OCI-LY3 (cell line): Measurements from ENCODE around the gene GAS2L1.

Experiments
- H2AFZ ChIP-seq: fragments of 200-600, 300-600 bp; shearing (Covaris generic); 2 replicates; pipeline ENCODE4 v1.6.0; 2014; ENCODE audit warnings: antibody characterized with exemption, low read depth, low read length
- H3K27ac ChIP-seq: fragments of 200-600, 300-600 bp; sonication (generic); 2 replicates; pipeline ENCODE4 v1.5.1; 2014; ENCODE audit warnings: mild to moderate bottlenecking, low read length, moderate library complexity, mixed read lengths
- H3K27me3 ChIP-seq: fragments of 200-600, 300-600 bp; sonication (generic); 2 replicates; pipeline ENCODE4 v1.6.1; 2014; ENCODE audit warnings: low read depth, low read length, mixed read lengths
- H3K36me3 ChIP-seq: fragments of 200-600, 300-600 bp; sonication (generic); replicated peaks from 2 replicates; pipeline ENCODE3; 2014; ENCODE audit warnings: low read depth, low read length, mixed read lengths
- H3K4me1 ChIP-seq: fragments of 300-600, 200-600 bp; sonication (generic); 2 replicates; pipeline ENCODE4 v1.6.1; 2014; ENCODE audit warnings: low read length, mixed read lengths
- H3K4me2 ChIP-seq: fragments of 200-600, 300-600 bp; sonication (generic); 2 replicates; pipeline ENCODE4 v1.6.1; 2014; ENCODE audit warnings: low read length, mixed read lengths
- H3K4me3 ChIP-seq: fragments of 300-600, 200-600 bp; sonication (generic); 2 replicates; pipeline ENCODE4 v1.5.1; 2014; ENCODE audit warnings: antibody characterized with exemption, mild to moderate bottlenecking, low read length, moderate library complexity
- H3K79me2 ChIP-seq: fragments of 300-600, 200-600 bp; shearing (Covaris generic); 2 replicates; pipeline ENCODE4 v1.6.1; 2014; ENCODE audit warnings: mild to moderate bottlenecking, low read length, mixed read lengths
- H3K9ac ChIP-seq: fragments of 300-600, 200-600 bp; shearing (Covaris generic); 2 replicates; pipeline ENCODE4 v1.6.0; 2014; ENCODE audit warnings: mild to moderate bottlenecking, low read length, moderate library complexity
- H3K9me3 ChIP-seq: fragments of 200-600, 300-600 bp; shearing (Covaris generic); 2 replicates; pipeline ENCODE4 v1.6.1; 2014; ENCODE audit warnings: low read length, mixed read lengths; ENCODE audit not compliant: insufficient read depth
- H4K20me1 ChIP-seq: fragments of 200-600, 300-600 bp; sonication (generic); 2 replicates; pipeline ENCODE4 v1.6.1; 2016; ENCODE audit warnings: low read length, mixed read lengths; ENCODE audit not compliant: insufficient read depth
- CTCF ChIP-seq: fragments of 200-600, 300-600 bp; sonication (generic); IDR thresholded peaks from 2 replicates; pipeline ENCODE4 v1.5.1; 2014; ENCODE audit warnings: antibody characterized with exemption, low read length, low read depth
- EZH2phosphoT487 ChIP-seq: fragments of 200-600 bp; shearing (Covaris generic); IDR thresholded peaks from 2 replicates; pipeline ENCODE4 v1.6.1; 2018; ENCODE audit warnings: antibody characterized with exemption, mixed run types, low read depth

GAS2L1 gene

GRCh38 chr22:29284196-29284595 lies 22.3 kb upstream of the GAS2L1 start:
- Histone ChIP-seq H3K4me3 (no peak overlapping the region), H3K36me3 (peaks cover 78% of the 10 kb centered on the region), H3K4me2 (no peak overlapping the region), H3K9ac (no peak overlapping the region), H3K4me1 (peaks cover 37% of the 10 kb centered on the region), H3K79me2 (peaks cover 94% of the 10 kb centered on the region), H4K20me1 (peaks cover 79% of the 10 kb centered on the region), H3K9me3 (no peaks in the 10 kb centered on the region), H2AFZ (no peak overlapping the region), H3K27me3 (no peaks in the 10 kb centered on the region), H3K27ac (no peak overlapping the region)
- TF ChIP-seq EZH2phosphoT487, result no peak
- no peak for TF ChIP-seq CTCF

GRCh38 chr22:29288837-29289236 lies 17.6 kb upstream of the GAS2L1 start:
- Histone ChIP-seq H3K4me3 (no peak overlapping the region), H3K4me1 (peaks cover 29% of the 10 kb centered on the region), H3K27ac (0 out of 2 replicates have a peak overlapping the region, but pooled peaks have one; percentile 1), H3K9ac (no peak overlapping the region), H2AFZ (no peak overlapping the region), H3K36me3 (peaks cover 86% of the 10 kb centered on the region), H3K4me2 (no peak overlapping the region), H4K20me1 (peaks cover 73% of the 10 kb centered on the region), H3K9me3 (no peaks in the 10 kb centered on the region), H3K27me3 (no peaks in the 10 kb centered on the region), H3K79me2 (peaks cover 80% of the 10 kb centered on the region)
- no peak for TF ChIP-seq EZH2phosphoT487
- no peak for TF ChIP-seq CTCF

- Histone ChIP-seq H4K20me1 (peaks cover 63% of the 10 kb centered on the region), H3K27me3 (no peaks in the 10 kb centered on the region), H2AFZ (no peak overlapping the region), H3K9me3 (no peaks in the 10 kb centered on the region), H3K79me2 (peaks cover 67% of the 10 kb centered on the region), H3K4me2 (no peak overlapping the region), H3K4me1 (peaks cover 22% of the 10 kb centered on the region), H3K27ac (no peak overlapping the region), H3K4me3 (no peak overlapping the region), H3K36me3 (peaks cover 86% of the 10 kb centered on the region), H3K9ac (no peak overlapping the region)
- TF ChIP-seq CTCF, result no peak
Measured at GRCh38 chr22:29290061-29290460, 16.4 kb upstream of the GAS2L1 start.

- H3K27ac ChIP-seq, result no peak overlapping the region
- peaks cover 22% of the 10 kb centered on the region for H3K4me1 ChIP-seq
- no peaks in the 10 kb centered on the region for H3K27me3 ChIP-seq
- no peak overlapping the region for H3K4me3 ChIP-seq
- no peak for TF ChIP-seq EZH2phosphoT487
- TF ChIP-seq CTCF, result no peak
- H3K9me3 ChIP-seq, result no peaks in the 10 kb centered on the region
- H2AFZ ChIP-seq, result no peak overlapping the region
- H4K20me1 ChIP-seq, result peaks cover 64% of the 10 kb centered on the region
- no peak overlapping the region for H3K9ac ChIP-seq
- H3K4me2 ChIP-seq, result no peak overlapping the region
- peaks cover 59% of the 10 kb centered on the region for H3K79me2 ChIP-seq
- peaks cover 88% of the 10 kb centered on the region for H3K36me3 ChIP-seq
Measured at GRCh38 chr22:29291215-29291614, 15.2 kb upstream of the GAS2L1 start.
